Fibroblast of lung (primary cell): ENCODE results near the gene DYNC1LI2. TPM values are rescaled to one million over a fixed set of nuclear protein-coding genes. Genes with fewer than 3 reads are reported as not detected.

ENCODE experiments used
- DNase-seq, 2 donors: peaks; one replicate each; pipeline versions ENCODE4 v3.0.0 to v3.0.0-alpha.2; 2010; ENCODE audit warnings: low read depth in 2 of 2
- H2AFZ ChIP-seq: 2 replicates; pipeline ENCODE4 v1.5.1; 2012; ENCODE audit warnings: low read length, control low read depth, inconsistent platforms
- H3K27ac ChIP-seq: 2 replicates; pipeline ENCODE4 v1.5.1; 2011; ENCODE audit warnings: low read length, control low read depth; ENCODE audit not compliant: insufficient read depth
- H3K27me3 ChIP-seq: 2 replicates; pipeline ENCODE4 v1.5.1; 2011; ENCODE audit warnings: mild to moderate bottlenecking, low read length; ENCODE audit not compliant: control insufficient read depth, insufficient read depth
- H3K36me3 ChIP-seq: 2 replicates; pipeline ENCODE4 v1.5.1; 2011; ENCODE audit warnings: low read length; ENCODE audit not compliant: control insufficient read depth, insufficient read depth
- H3K4me1 ChIP-seq: 2 replicates; pipeline ENCODE4 v1.5.1; 2011; ENCODE audit warnings: low read length; ENCODE audit not compliant: control insufficient read depth, insufficient read depth; ENCODE audit errors: extremely low read depth
- H3K4me2 ChIP-seq: 2 replicates; pipeline ENCODE4 v1.5.1; 2011; ENCODE audit warnings: low read length, control low read depth; ENCODE audit not compliant: insufficient read depth; ENCODE audit errors: extremely low read depth
- H3K4me3 ChIP-seq, 4 experiments: fragments of 200-600 bp in 1 of 4; sonication (generic) in 1 of 4; replicated peaks in 1 of 4; 2 replicates each; pipeline ENCODE4 v1.5.1; 2011 to 2016; ENCODE audit warnings: low read length in 4 of 4, low read depth in 3 of 4, mild to moderate bottlenecking in 3 of 4, control low read depth in 2 of 4, inconsistent platforms in 1 of 4, mixed read lengths in 1 of 4; ENCODE audit not compliant: insufficient read depth in 1 of 4; ENCODE audit errors: control extremely low read depth in 1 of 4
- H3K79me2 ChIP-seq: 2 replicates; pipeline ENCODE4 v1.5.1; 2012; ENCODE audit warnings: mild to moderate bottlenecking, low read length, inconsistent platforms; ENCODE audit not compliant: control insufficient read depth, insufficient read depth
- H3K9ac ChIP-seq: 2 replicates; pipeline ENCODE4 v1.5.1; 2011; ENCODE audit warnings: mild to moderate bottlenecking, low read length, control low read depth; ENCODE audit not compliant: insufficient read depth
- H3K9me3 ChIP-seq: 2 replicates; pipeline ENCODE4 v1.5.1; 2012; ENCODE audit warnings: low read depth, low read length; ENCODE audit not compliant: control insufficient read depth, insufficient read depth
- H4K20me1 ChIP-seq: 2 replicates; pipeline ENCODE4 v1.5.1; 2011; ENCODE audit warnings: low read length; ENCODE audit not compliant: control insufficient read depth, insufficient read depth; ENCODE audit errors: extremely low read depth
- CTCF ChIP-seq, 2 donors: IDR thresholded peaks in 1 of 2; conservative IDR thresholded peaks in 1 of 2; 1 replicate in 1 of 2; 2 replicates in 1 of 2; pipeline ENCODE4 v1.5.1; 2011 to 2012; ENCODE audit warnings: low read length in 2 of 2, control low read depth in 1 of 2, inconsistent platforms in 1 of 2, low read depth in 1 of 2, mild to moderate bottlenecking in 1 of 2
- EZH2 ChIP-seq: IDR thresholded peaks from 2 replicates; pipeline ENCODE4 v1.5.1; 2012; ENCODE audit warnings: low read length, control low read depth, mild to moderate bottlenecking; ENCODE audit errors: missing control alignments
- polyA plus RNA-seq, 2 donors: library from polyadenylated mRNA; depleted of rRNA in 1 of 2; stranded (reverse) in 1 of 2; unstranded in 1 of 2; fragments of >200 nt; gene quantifications; 2 replicates each; pipeline ENCODE4 v1.2.1, GENCODE V29; 2011 to 2012; ENCODE audit warnings: missing spikeins in 1 of 2
- total RNA-seq: library from RNA; depleted of rRNA; stranded (reverse); fragments of >200 nt; gene quantifications from 2 replicates; pipeline ENCODE4 v1.2.1, GENCODE V29; 2014

DYNC1LI2 gene
- total and polyA plus RNA-seq, 2 donors (not counting 1 experiment from before 2014, with no cell fraction given) = 83.3 to 173 TPM

- no peak for DNase-seq
- Histone ChIP-seq H3K4me1 (no peaks in the 10 kb centered on the region), H2AFZ (no peak overlapping the region), H3K4me2 (no peak overlapping the region), H3K79me2 (no peaks in the 10 kb centered on the region), H4K20me1 (no peaks in the 10 kb centered on the region), H3K9me3 (no peaks in the 10 kb centered on the region), H3K9ac (no peak overlapping the region), H3K27ac (no peak overlapping the region), H3K27me3 (no peaks in the 10 kb centered on the region), H3K4me3 (no peak overlapping the region), H3K36me3 (no peaks in the 10 kb centered on the region)
- no peak for TF ChIP-seq EZH2
- no peak for TF ChIP-seq CTCF (conservative IDR thresholded peaks at IDR 0.05 in 1 of 2, IDR thresholded peaks at IDR 0.05 in 1 of 2; ENCODE audit: low read depth in 1 of 2, low read length in 2 of 2)
These were observed 58.3 kb downstream of the DYNC1LI2 start for GRCh38 chr16:66693149-66693548.

GRCh38 chr16:66692341-66692740, 59.1 kb downstream of the DYNC1LI2 start:
- H3K4me1 ChIP-seq = no peaks in the 10 kb centered on the region
- DNase-seq = no peak
- no peaks in the 10 kb centered on the region for H3K36me3 ChIP-seq
- no peaks in the 10 kb centered on the region for H3K79me2 ChIP-seq
- H3K27ac ChIP-seq = no peak overlapping the region
- H3K9me3 ChIP-seq = no peaks in the 10 kb centered on the region
- no peak overlapping the region for H3K9ac ChIP-seq
- no peaks in the 10 kb centered on the region for H3K27me3 ChIP-seq
- TF ChIP-seq CTCF (conservative IDR thresholded peaks at IDR 0.05 in 1 of 2, IDR thresholded peaks at IDR 0.05 in 1 of 2; ENCODE audit: low read depth in 1 of 2, low read length in 2 of 2) (no peak), EZH2 (no peak)
- H4K20me1 ChIP-seq = no peaks in the 10 kb centered on the region
- H2AFZ ChIP-seq = no peak overlapping the region
- no peak overlapping the region for H3K4me3 ChIP-seq
- no peak overlapping the region for H3K4me2 ChIP-seq

GRCh38 chr16:66691234-66691633, 60.2 kb downstream of the DYNC1LI2 start:
- TF ChIP-seq EZH2 (no peak), CTCF (conservative IDR thresholded peaks at IDR 0.05 in 1 of 2, IDR thresholded peaks at IDR 0.05 in 1 of 2; ENCODE audit: low read depth in 1 of 2, low read length in 2 of 2) (no peak)
- Histone ChIP-seq H2AFZ (no peak overlapping the region), H3K27ac (no peak overlapping the region), H3K9ac (no peak overlapping the region), H3K79me2 (no peaks in the 10 kb centered on the region), H3K9me3 (no peaks in the 10 kb centered on the region), H3K27me3 (no peaks in the 10 kb centered on the region), H3K4me2 (no peak overlapping the region), H4K20me1 (no peaks in the 10 kb centered on the region), H3K4me3 (no peak overlapping the region), H3K4me1 (no peaks in the 10 kb centered on the region), H3K36me3 (no peaks in the 10 kb centered on the region)
- DNase-seq = no peak
